Erythroblast (primary cell): ENCODE results near the gene NSD2.

Experiments
- DNase-seq, 2 experiments: peaks; one replicate each; lab custom pipeline; 2025; lab: John Stamatoyannopoulos, UW
- GATA1 ChIP-seq: IDR thresholded peaks from 2 replicates; pipeline ENCODE4 v1.6.1; 2011; ENCODE audit warnings: low read depth, mild to moderate bottlenecking, control low read depth, low read length, moderate library complexity
- POLR2A ChIP-seq: IDR thresholded peaks from 2 replicates; pipeline ENCODE4 v1.6.1; 2011; ENCODE audit warnings: mild to moderate bottlenecking, low read length

NSD2 gene

DNA sequence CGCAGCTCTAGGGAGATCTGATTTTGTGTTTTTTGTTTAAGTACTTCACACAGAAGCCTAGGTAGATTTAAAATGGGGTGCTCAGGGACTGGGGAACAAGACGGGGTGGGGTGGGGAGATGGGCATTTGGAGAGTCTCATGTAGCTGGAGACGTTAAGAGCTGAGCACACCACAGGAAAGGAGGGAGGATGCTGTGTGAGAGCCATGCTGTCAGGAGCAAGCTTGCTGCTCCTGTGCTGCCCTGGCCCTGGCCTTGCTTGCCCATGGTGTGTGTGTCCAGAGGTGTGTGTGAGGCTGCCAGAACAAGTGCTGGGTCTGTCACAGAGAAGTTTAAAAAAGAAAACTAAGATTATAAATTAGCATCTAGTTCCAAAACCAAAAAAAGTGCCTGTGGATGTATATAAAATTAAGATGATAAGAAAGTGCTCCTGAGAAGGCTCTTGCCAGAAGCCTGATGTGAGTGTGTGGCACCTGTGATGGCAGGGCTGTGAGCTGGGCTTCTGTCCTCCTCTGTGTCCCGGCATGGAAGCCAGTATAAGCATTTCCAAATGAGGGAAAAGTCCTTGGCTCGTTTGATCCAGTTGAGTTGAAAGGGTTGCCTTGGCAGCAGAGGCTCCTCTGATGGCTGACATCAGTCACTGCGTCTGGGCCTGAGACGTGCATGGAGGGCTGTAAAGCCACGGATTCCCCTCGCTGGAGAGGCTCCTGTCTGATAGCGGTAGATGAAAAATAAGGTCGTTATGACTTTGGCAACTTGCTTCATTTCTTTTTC lies 74.1 kb downstream of the NSD2 start:
- TF ChIP-seq GATA1 (no peak), POLR2A (no peak)
- no peak for DNase-seq

DNA sequence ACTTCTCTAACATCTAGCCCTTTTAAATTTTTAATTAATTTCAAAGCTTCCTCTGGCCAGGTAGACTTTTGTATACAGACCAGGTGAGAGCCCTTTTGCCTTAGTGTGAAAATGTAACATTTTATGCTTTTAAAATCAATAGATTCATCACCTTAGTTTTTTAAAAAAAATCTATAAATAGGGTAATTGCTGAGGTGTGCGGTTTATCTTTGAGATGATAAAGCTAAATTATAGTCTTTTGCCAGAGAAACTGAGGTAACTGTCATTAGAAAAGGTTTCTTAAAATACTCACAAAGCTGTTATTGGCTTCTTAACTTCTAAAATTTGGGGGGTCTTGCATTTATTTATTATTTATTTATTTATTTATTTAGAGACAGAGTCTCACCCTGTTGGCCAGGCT lies 74.7 kb downstream of the NSD2 start:
- no peak for DNase-seq
- TF ChIP-seq POLR2A: no peak
- no peak for TF ChIP-seq GATA1

DNA sequence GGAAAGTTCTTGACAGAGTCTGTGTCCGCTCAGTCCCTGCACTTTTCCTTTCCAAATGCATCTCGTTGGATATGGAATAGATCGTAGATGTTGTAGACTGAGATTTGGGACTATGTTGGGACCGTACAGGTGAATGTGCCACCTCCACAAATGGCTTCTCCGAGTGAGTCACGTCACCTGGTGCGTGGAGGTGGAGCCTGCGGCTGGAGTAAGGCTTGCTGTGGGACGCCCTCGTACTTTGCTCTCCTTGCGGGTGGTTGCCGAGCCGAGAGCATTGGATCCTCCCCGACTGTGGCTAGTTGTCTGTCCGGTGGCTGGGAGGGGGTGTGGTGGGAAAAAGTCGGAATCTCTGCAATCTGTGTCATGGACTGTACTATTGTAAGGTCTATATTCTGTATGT lies 77.0 kb downstream of the NSD2 start:
- no peak for DNase-seq

DNA sequence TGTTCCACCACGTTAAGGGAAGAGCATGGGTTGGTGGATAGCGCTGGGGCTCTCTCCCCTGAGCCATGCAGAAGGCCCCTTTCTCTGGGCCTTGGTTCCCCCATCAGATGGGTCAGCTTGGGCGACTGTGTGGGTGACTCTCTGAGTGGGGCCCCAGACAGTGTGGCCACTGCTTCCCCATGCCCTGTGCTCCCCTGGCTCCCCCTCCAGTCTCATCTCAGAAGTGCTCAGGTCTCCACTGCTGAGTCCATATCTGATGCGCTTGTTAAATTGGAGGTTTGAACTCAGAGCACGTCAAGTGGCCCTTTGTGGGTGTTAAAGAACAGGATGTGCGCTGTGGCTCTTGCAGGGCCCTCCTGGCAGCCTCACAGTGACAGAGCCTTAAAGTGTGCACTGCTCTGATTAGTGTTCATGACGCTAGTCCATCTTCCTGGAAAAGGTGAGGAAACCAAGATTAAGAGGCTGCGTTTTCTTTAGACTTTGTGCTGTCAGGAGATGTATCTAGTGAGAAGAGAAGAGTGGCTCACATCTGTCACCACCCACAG lies 77.8 kb downstream of the NSD2 start:
- DNase-seq: no peak
- TF ChIP-seq POLR2A (no peak), GATA1 (no peak)

More for the DNA sequence above, 77.0 kb downstream of the NSD2 start:
- TF ChIP-seq POLR2A (no peak), GATA1 (no peak)

DNA sequence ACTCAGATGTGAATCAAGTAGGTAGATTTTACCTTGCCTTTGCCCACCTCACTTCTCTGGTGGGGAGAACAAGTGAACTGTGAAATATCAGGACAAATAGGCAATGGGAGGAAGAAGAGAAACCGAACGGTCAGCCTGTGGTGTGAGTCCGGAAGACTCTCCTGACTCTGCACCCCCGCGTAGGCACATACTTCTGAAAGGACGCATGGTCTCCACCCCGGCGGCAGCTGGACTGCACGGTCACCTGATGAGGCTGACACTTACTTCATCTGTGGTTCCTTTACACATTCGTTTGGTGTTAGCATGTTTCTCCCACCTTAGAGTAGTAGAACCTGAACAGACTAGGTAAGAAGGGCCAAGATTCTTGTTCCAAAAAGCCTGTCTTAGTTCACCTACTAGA lies 79.2 kb downstream of the NSD2 start:
- TF ChIP-seq GATA1 (no peak), POLR2A (no peak)
- no peak for DNase-seq

DNA sequence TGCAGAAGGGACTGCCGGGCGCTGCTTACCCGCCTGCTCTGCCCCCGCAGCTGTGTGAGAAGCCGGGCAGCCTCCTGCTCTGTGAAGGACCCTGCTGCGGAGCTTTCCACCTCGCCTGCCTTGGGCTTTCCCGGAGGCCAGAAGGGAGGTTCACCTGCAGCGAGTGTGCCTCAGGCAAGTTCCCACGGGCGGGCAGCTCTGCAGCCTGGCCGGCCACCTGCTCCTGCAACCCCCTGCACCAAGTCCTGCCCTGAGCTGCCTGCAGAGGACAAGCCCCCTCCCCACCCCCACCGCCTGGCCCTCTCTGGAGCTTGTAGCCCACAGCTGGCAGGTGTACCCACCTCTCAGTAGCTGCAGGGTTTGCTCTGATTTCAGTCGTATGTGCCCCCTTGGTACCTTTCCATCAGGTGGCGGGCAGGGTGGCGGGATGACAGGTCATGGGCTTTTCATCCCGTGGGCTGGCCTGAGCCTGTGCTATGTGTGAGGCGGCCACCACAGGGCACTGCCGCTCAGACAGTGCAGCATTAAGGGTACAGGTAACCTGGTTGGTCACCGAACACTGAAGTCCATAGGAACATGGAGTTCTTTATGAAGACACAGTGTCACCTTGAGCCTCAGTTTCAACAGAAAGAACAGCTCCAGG lies 81.0 kb downstream of the NSD2 start:
- no peak for TF ChIP-seq GATA1
- TF ChIP-seq POLR2A: no peak
- no peak for DNase-seq

DNA sequence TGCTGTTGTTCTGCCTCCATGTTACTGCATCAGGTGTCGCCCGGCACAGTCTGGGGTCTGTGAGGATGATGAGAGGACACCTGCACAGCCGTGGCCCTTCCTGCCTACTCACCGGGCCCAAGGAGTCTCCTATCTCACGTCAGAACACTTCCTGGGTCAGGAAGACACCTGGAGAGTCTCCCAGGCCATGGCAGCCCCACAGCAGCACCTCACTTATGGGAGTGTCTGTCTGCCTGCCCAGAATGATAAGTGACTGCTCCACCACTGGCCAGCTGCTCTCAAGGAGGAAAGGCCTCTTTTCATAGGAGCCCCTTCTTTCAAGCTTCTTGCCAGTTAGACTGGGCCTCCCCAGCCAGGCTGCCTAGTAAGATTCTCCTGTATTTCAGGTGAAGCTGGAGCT lies 81.5 kb downstream of the NSD2 start:
- DNase-seq: no peak
- TF ChIP-seq POLR2A: no peak
- no peak for TF ChIP-seq GATA1

DNA sequence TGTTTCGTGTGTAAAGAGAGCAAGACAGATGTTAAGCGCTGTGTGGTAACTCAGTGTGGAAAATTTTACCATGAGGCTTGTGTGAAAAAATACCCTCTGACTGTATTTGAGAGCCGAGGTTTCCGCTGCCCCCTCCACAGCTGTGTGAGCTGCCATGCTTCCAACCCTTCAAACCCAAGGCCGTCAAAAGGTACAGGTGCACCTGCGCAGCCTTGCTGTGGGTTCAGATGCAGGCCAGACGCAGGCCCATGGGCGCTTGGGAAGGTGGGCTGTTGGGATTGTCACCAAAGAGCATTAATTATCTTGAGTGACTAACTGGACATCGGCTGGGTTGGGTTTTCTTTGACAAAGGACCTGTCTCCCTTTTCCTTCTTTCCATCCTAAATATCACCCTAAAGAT lies 82.1 kb downstream of the NSD2 start:
- TF ChIP-seq POLR2A (no peak), GATA1 (no peak)
- no peak for DNase-seq

DNA sequence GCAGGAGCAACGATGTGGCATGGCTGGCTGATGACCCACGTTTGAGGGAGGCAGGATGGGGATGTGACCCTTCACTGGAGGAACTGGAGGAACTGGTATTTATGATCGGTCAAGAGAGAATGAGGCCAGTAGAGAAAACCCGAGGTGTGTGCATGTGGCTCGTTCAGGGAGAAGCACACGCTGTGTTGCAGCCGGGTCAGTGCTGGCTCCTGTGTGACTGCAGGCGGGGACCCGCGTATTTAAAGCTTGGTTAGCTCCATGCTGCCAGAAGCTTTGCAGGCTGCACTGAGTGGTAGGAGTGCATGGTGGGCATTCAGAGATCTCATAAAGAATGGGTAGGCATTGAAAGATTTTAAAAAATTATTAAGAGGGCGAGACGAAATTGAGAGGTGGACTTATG lies 85.4 kb downstream of the NSD2 start:
- DNase-seq: no peak
- no peak for TF ChIP-seq POLR2A
- no peak for TF ChIP-seq GATA1

DNA sequence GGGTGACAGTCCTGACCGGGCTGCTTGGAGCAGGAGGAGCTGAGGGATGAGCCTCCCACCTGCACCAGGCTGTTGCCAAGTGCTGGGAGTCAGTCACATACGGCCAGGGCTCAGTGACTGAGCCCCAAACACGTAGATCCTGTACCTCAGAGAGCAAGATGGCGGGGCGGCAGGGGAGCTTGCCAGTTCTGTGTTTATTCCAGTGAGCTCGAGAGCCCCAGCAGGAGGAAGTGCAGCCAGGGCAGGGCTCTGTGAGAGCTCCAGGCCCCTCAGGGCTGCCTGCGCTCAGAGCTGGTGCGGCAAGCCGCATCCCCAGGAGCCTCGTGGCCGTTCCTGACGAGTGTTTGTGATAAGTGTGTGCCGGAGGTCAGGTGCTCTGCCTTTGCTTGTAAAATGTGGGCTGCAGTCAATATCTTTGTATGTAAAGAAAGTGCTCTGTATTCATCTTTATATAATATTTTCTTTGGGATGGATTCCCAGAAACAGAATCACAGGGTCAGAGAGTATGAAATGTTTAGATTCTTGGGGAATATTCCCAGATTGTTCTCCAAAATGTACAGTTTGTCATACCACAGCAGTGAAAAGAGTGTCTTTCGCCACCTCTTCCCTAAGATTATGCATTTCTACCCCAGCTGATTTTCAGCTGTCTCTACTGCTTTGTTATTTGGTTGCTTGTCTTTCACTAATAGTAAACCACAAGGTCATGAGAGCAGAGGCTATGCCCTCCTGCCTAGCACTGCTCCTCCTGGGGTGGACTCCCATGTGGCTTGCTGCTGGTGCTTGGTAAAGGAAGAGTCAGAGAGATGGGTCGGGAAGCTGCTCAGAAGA lies 87.3 kb downstream of the NSD2 start:
- no peak for TF ChIP-seq GATA1
- no peak for TF ChIP-seq POLR2A
- no peak for DNase-seq

DNA sequence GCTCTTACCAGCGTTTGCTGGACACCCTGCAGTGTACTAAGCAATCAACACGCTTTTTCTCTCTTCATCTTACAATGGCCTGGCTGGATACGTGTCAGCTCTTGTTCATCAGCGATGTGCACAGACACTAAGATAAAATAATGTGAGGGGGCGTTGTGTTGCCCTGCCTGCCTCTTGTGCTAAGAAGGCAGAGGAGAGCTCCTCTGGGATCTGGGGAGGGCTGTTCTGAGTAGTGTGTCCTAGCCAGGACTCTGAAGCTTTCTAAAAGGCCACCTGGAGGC lies 87.9 kb downstream of the NSD2 start:
- TF ChIP-seq POLR2A: no peak
- TF ChIP-seq GATA1: no peak
- DNase-seq: no peak

DNA sequence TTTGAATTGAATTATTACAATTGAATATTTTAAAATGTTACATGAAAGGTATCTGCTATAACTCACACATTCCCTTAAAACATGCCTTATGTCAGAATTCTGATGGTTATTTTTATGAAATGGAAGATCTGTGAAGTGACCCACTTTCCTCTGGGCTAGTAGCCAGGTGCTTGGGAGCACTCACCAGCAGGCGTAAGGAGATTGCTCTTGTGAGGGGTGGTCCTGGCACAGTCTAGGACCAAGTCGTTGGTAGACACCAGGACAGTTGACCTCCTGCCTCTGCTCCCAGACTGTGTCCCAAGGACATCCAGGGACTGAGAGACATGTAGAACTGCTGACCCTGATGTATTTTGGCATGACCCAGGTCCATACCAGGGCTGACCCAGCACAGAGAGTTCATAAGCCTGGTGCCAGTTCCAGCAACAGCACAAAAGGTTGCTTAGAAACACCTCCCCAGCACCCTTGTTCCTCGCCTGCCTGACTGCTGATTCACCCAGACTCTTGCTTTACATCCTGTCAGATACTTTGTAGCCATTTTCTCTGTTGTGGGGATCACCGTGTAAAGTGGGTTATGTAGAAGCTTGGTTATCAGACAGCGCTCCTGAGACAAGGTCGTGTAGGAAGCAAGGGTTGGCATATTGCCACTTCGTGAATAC lies 89.1 kb downstream of the NSD2 start:
- TF ChIP-seq GATA1 (no peak), POLR2A (no peak)
- DNase-seq: no peak

DNA sequence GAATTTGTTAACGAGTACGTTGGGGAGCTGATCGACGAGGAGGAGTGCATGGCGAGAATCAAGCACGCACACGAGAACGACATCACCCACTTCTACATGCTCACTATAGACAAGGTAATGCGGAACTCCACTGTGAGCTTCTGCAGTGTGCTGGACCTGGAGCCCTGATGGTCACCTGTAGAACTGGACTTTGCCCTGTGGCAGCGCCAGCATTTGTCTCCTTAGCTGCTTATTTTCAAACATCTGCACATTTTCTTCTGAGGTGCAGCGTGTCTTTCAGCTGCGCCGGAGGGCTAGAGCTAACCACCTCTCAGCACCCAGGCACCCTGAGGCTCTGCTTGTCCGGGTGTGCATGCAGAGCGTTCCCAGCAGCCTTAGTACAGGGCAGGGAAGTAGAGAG lies 89.8 kb downstream of the NSD2 start:
- no peak for TF ChIP-seq GATA1
- TF ChIP-seq POLR2A: no peak
- DNase-seq: no peak

DNA sequence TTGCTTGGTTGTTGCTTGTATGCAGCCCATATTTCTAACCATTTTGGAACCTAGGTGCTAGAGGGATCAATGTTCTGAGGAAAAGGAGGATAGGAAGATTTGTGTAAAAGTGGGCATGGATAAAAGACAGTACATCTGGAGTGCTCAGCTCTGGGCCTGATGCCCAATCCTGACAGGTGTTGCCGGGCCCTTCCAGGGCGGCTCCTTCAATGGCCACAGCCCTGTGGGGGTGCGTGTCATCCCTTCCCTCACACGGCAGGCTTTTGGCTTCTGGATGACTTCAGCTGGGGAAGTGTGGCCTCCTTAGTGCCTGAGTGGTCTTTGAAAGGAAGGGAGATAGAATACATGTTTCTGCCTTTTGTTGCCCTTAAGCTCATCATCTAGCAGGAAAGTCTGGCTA lies 90.4 kb downstream of the NSD2 start:
- no peak for DNase-seq
- no peak for TF ChIP-seq POLR2A
- no peak for TF ChIP-seq GATA1
